Tibial artery (tissue), 4 donors: ENCODE measurements around the gene CKAP2L.

Experiments used
- DNase-seq, 2 donors: peaks; one replicate each; pipeline ENCODE4 v3.0.0-alpha.2; 2019
- H3K27ac ChIP-seq, 2 donors: fragments of 200-600 bp; sonication (generic) in 1 of 2; 1 replicate in 1 of 2; 2 replicates in 1 of 2; pipeline ENCODE4 v1.5.1; 2018 to 2019; ENCODE audit warnings: mild to moderate bottlenecking in 1 of 2
- H3K27me3 ChIP-seq, 2 donors: fragments of 200-600 bp; sonication (generic) in 1 of 2; one replicate each; pipeline versions ENCODE4 v1.5.1 to v1.6.0; 2016 to 2019
- H3K36me3 ChIP-seq, 3 donors: fragments of 200-600 bp; sonication (generic) in 2 of 3; one replicate each; pipeline ENCODE4 v1.5.1; 2016 to 2019; ENCODE audit warnings: mild to moderate bottlenecking in 2 of 3
- H3K4me1 ChIP-seq, 4 donors: fragments of 200-600 bp; sonication (generic) in 2 of 4; 1 replicate in 3 of 4; 2 replicates in 1 of 4; pipeline ENCODE4 v1.5.1; 2016 to 2019
- H3K4me3 ChIP-seq, 2 donors: fragments of 200-600 bp; sonication (generic) in 1 of 2; 1 replicate in 1 of 2; 2 replicates in 1 of 2; pipeline ENCODE4 v1.5.1; 2018 to 2019; ENCODE audit warnings: mild to moderate bottlenecking in 2 of 2
- H3K9me3 ChIP-seq, 3 donors: fragments of 200-600 bp; sonication (generic) in 1 of 3; one replicate each; pipeline ENCODE4 v1.5.1; 2016 to 2019
- CTCF ChIP-seq, 2 experiments: fragments of 200-600 bp in 1 of 2; fragments of 450-650 bp in 1 of 2; IDR thresholded peaks; one replicate each; pipeline ENCODE4 v1.5.1; 2017 to 2019; ENCODE audit warnings: antibody characterized with exemption in 2 of 2, mild to moderate bottlenecking in 1 of 2, moderate library complexity in 1 of 2
- intact Hi-C: fragments of 100-400 bp; cut with DNase I; formaldehyde crosslinking; loops from one replicate; pipeline ENCODE4 v1.15.0; 2023; ENCODE audit warnings: low total_unique reads

Gene CKAP2L

GRCh38 chr2:112725545-112726457 lies 38.6 kb downstream of the CKAP2L start:
- intact Hi-C loops, result loop anchor here (2.0 to 5.0 kb wide), 2 partner anchors 99 to 124 kb away; no protein-coding TSS in a partner anchor
- no peak for DNase-seq
- H3K4me3 ChIP-seq, result no peak overlapping the region
- no peak overlapping the region for H3K27ac ChIP-seq
- H3K4me1 ChIP-seq, result peaks cover 0 to 5% (median 0%) of the 10 kb centered on the region in 4 donors
- no peaks in the 10 kb centered on the region for H3K36me3 ChIP-seq
- TF ChIP-seq CTCF (IDR thresholded peaks at IDR 0.05), result no peak
- no peaks in the 10 kb centered on the region for H3K9me3 ChIP-seq
- peaks cover 0 to 16% of the 10 kb centered on the region in 2 donors for H3K27me3 ChIP-seq

DNA sequence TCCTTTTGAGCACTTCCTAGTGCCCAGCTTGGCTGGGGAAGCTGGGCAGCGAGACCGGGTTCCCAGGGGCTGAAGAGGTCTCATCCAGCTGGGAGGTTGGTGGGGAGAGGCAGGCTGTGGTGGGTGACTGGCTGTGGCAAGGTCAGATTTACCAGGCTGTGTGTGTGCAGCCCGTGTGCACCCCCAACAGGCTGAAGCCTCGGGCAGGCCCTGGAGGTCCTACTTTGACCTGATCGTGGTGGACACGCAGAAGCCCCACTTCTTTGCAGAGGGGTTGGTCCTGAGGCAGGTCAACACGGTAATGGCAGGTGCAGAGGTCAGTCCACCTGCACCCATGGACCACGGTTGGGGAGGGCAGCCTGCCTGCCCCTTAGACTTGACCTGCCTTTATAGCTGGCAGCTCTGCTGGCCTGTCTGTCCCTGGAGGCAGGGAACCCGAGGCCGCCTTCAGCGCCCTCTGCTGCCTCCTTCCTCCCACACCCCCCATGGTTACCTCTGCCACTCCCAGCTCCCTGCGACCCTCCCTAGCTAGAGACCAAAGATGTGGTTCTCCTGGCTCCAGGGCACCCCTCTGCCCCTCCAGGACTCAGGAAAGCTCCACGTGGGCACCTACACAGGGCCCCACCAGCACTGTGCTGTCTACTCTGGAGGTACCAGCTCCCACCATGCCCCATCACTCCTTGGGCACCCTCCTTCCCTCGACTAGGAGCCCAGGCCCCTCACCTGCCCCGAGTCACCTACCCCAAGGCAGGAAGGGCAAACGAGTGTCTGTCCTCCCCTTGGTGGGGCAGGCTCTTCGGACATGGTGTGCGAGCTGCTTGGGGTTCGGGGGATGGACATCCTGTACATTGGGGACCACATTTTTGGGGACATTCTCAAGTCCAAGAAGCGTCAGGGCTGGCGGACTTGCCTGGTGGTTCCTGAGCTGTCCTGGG lies 39.6 kb downstream of the CKAP2L start:
- no peaks in the 10 kb centered on the region for H3K36me3 ChIP-seq
- H3K27ac ChIP-seq, result no peak overlapping the region
- intact Hi-C loops, result loop anchor here (2.0 to 5.0 kb wide), 2 partner anchors 98 to 123 kb away; no protein-coding TSS in a partner anchor
- H3K9me3 ChIP-seq, result no peaks in the 10 kb centered on the region
- TF ChIP-seq CTCF (IDR thresholded peaks at IDR 0.05), result no peak
- peaks cover 0 to 5% (median 0%) of the 10 kb centered on the region in 4 donors for H3K4me1 ChIP-seq
- H3K27me3 ChIP-seq, result peaks cover 0 to 16% of the 10 kb centered on the region in 2 donors
- no peak for DNase-seq
- H3K4me3 ChIP-seq, result no peak overlapping the region

DNA sequence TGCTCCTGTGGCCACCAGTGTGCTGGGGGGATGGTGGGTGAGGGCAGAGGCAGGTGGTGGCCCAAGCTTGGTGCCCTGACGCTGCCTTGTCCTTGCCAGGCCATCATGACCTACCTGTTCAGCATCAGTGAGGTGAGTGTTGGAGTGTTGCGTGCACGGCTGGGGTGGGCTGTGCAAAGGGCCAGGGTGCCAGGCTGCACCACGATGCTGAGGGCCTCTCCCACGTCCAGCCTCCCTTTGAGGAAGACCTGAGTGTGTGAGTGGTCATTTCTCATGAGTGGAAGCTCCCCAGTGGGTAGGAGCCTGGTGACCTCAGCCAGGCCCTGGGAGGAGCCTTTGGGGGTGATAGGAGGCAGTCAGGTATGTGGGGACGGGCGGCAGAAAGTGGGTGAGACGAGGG lies 40.4 kb downstream of the CKAP2L start:
- H3K4me3 ChIP-seq, result no peak overlapping the region
- no peak overlapping the region for H3K27ac ChIP-seq
- no peaks in the 10 kb centered on the region for H3K36me3 ChIP-seq
- no peak for TF ChIP-seq CTCF (IDR thresholded peaks at IDR 0.05)
- intact Hi-C loops, result loop anchor here (2.0 kb wide), 1 partner anchor 97 kb away; no protein-coding TSS in a partner anchor
- no peaks in the 10 kb centered on the region for H3K9me3 ChIP-seq
- no peak for DNase-seq
- H3K4me1 ChIP-seq, result peaks cover 0 to 5% (median 0%) of the 10 kb centered on the region in 4 donors
- H3K27me3 ChIP-seq, result peaks cover 0 to 17% of the 10 kb centered on the region in 2 donors

- TF ChIP-seq CTCF (IDR thresholded peaks at IDR 0.05), result no peak
- Histone ChIP-seq H3K4me3 (no peak overlapping the region), H3K4me1 (peaks cover 0 to 5% (median 0%) of the 10 kb centered on the region in 4 donors), H3K27ac (no peak overlapping the region), H3K36me3 (no peaks in the 10 kb centered on the region), H3K9me3 (no peaks in the 10 kb centered on the region), H3K27me3 (peaks cover 0 to 18% of the 10 kb centered on the region in 2 donors)
- DNase-seq, result no peak
- intact Hi-C loops, result no loop called here
These were observed 40.9 kb downstream of the CKAP2L start for GRCh38 chr2:112723547-112723940.

DNA sequence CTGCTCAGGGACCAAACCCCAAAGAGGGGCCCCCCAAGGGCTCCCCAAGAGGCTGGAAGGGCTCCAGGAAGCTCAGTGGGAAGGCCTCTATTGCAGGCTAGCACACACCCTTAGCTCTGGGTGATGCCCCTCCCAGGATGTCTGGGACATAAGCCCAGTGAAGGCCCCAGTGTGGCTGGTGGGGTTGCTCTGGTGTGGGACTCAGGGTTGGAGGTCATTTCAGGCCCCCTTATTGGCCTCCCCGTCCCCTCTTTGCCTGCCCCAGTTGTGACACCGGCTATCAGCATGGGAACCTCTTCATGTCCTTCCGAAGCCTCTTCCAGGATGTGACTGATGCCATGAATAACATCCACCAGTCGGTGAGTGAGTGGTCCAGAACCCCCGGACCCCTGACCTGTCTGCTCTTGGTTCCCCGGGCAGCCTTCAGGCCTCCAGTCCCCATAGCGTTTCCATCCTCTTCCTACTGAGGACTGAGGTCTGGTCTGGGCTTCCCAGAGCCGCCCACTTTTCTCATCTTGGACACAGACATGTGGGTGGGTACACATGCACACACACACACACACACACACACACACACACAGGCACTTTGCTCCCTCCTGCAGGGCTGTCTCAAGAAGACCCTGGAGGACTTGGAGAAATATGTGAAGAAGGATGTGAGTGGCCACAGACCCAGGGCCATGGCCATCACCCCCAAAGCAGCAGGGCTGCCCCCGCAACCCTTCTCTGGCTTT lies 41.4 kb downstream of the CKAP2L start:
- Histone ChIP-seq H3K36me3 (no peaks in the 10 kb centered on the region), H3K9me3 (no peaks in the 10 kb centered on the region), H3K4me3 (no peak overlapping the region), H3K27ac (no peak overlapping the region), H3K4me1 (peaks cover 0 to 5% (median 0%) of the 10 kb centered on the region in 4 donors), H3K27me3 (peaks cover 0 to 18% of the 10 kb centered on the region in 2 donors)
- intact Hi-C loops, result no loop called here
- TF ChIP-seq CTCF (IDR thresholded peaks at IDR 0.05), result no peak
- no peak for DNase-seq
